K562 (cell line): ENCODE data around the gene RALY. TPM values are rescaled to one million over a fixed set of nuclear protein-coding genes. Genes with fewer than 3 reads are reported as not detected.

Experiments used
- ARID3A ChIP-seq: IDR thresholded peaks from 2 replicates; pipeline ENCODE4 v1.6.1; 2012; ENCODE audit warnings: low read depth, low read length, improper control_type of control experiment, borderline replicate concordance
- CC2D1A ChIP-seq: fragments of 450-650 bp; IDR thresholded peaks from 2 replicates; pipeline ENCODE4 v1.6.1; 2017; ENCODE audit warnings: mild to moderate bottlenecking
- CREM ChIP-seq: IDR thresholded peaks from 2 replicates; pipeline ENCODE4 v1.6.1; 2014; ENCODE audit warnings: antibody characterized with exemption, low read depth
- CXXC5 ChIP-seq: fragments of 250-450 bp; sonication (Bioruptor Pico); IDR thresholded peaks from 2 replicates; pipeline ENCODE4 v1.8.0; 2022; ENCODE audit warnings: inconsistent platforms, mild to moderate bottlenecking, moderate library complexity
- ELK3 ChIP-seq: fragments of 450-650 bp; formaldehyde crosslinking; IDR thresholded peaks from 2 replicates; pipeline ENCODE4 v1.4.0; 2020; ENCODE audit warnings: mild to moderate bottlenecking
- ID3 ChIP-seq, 2 experiments: fragments of 250-450 bp in 1 of 2; fragments of 450-650 bp in 1 of 2; sonication (Bioruptor Pico) in 1 of 2; IDR thresholded peaks; 2 replicates each; pipeline versions ENCODE4 v1.6.1 to v1.8.0; 2016 to 2021; ENCODE audit warnings: mild to moderate bottlenecking in 2 of 2, moderate library complexity in 2 of 2, missing compliant biosample characterization in 1 of 2, missing genetic modification characterization in 1 of 2
- ILK ChIP-seq: fragments of 450-650 bp; IDR thresholded peaks from 2 replicates; pipeline ENCODE4 v1.6.1; 2016; ENCODE audit warnings: missing genetic modification characterization, low read depth, mild to moderate bottlenecking, missing compliant biosample characterization, moderate library complexity, borderline replicate concordance
- JUND ChIP-seq, 2 experiments: IDR thresholded peaks; 2 replicates in 1 of 2; 3 replicates in 1 of 2; pipeline ENCODE4 v1.6.1; 2011; ENCODE audit warnings: borderline replicate concordance in 2 of 2, low read depth in 2 of 2, low read length in 2 of 2, improper control_type of control experiment in 1 of 2, missing biosample characterization in 1 of 2, missing genetic modification characterization in 1 of 2, missing genetic modification reagents in 1 of 2
- MECOM ChIP-seq: fragments of 250-450 bp; sonication (Bioruptor Pico); IDR thresholded peaks from 2 replicates; pipeline ENCODE4 v1.8.0; 2022; ENCODE audit warnings: inconsistent platforms
- NR3C1 ChIP-seq: sonication (generic); formaldehyde crosslinking; IDR thresholded peaks from 2 replicates; pipeline ENCODE4 v1.8.1; 2022; ENCODE audit warnings: missing genetic modification reagents
- POLR3G ChIP-seq: IDR thresholded peaks from 2 replicates; pipeline ENCODE4 v1.6.1; 2011; ENCODE audit not compliant: insufficient read length, insufficient replicate concordance; ENCODE audit errors: extremely low read depth
- PRDM10 ChIP-seq: fragments of 450-650 bp; IDR thresholded peaks from 2 replicates; pipeline ENCODE4 v1.6.1; 2018; ENCODE audit not compliant: partially characterized antibody
- PTTG1 ChIP-seq: fragments of 450-650 bp; IDR thresholded peaks from 2 replicates; pipeline ENCODE4 v1.6.1; 2016; ENCODE audit warnings: low read depth, mild to moderate bottlenecking, missing genetic modification characterization, missing compliant biosample characterization
- RAD21 ChIP-seq, 2 experiments: fragments of 250-450 bp in 1 of 2; fragments of 450-650 bp in 1 of 2; sonication (Bioruptor Pico) in 1 of 2; formaldehyde crosslinking in 1 of 2; IDR thresholded peaks in 1 of 2; conservative IDR thresholded peaks in 1 of 2; 2 replicates each; pipeline versions ENCODE4 v1.4.0 to v1.8.0; 2020 to 2022; ENCODE audit warnings: mild to moderate bottlenecking in 2 of 2, moderate library complexity in 1 of 2
- SRSF3 ChIP-seq: fragments of 200-400 bp; formaldehyde crosslinking; IDR thresholded peaks from 2 replicates; pipeline ENCODE4 v1.6.1; 2016; ENCODE audit warnings: mild to moderate bottlenecking, low read length, moderate library complexity; ENCODE audit not compliant: insufficient read depth
- ZNF197 ChIP-seq: fragments of 200-800 bp; sonication (Bioruptor generic); IDR thresholded peaks from 2 replicates; pipeline ENCODE4 v1.6.1; 2016; ENCODE audit warnings: low read depth, missing genetic modification characterization, missing compliant biosample characterization
- ZNF239 ChIP-seq: fragments of 250-450 bp; sonication (Bioruptor Pico); IDR thresholded peaks from 2 replicates; pipeline ENCODE4 v1.4.0; 2020; ENCODE audit warnings: mild to moderate bottlenecking
- ZNF778 ChIP-seq: fragments of 450-650 bp; formaldehyde crosslinking; IDR thresholded peaks from 2 replicates; pipeline ENCODE4 v1.4.0; 2020; ENCODE audit warnings: mild to moderate bottlenecking, moderate library complexity
- ZSCAN29 ChIP-seq: fragments of 450-650 bp; IDR thresholded peaks from 2 replicates; pipeline ENCODE4 v1.6.1; 2017
- polyA plus RNA-seq, 8 experiments: library from polyadenylated mRNA; depleted of rRNA in 4 of 8; stranded (reverse) in 5 of 8; unstranded in 3 of 8; fragments of >200 nt; fragmentation: Nextera tagmentation in 2 of 8; fragmentation: Illumina TruSeq in 1 of 8; extraction: Ambion mirVana in 2 of 8; extraction: Trizol in 1 of 8; gene quantifications; 2 replicates each; pipeline versions ENCODE4 v1.2.1 to v1.2.3, GENCODE V29; 2011 to 2014; ENCODE audit warnings: inconsistent platforms in 1 of 8, missing spikeins in 1 of 8
- total RNA-seq, 7 experiments: library from RNA; depleted of rRNA in 6 of 7; stranded (reverse); fragments of >200 nt in 6 of 7; fragmentation: Illumina TruSeq in 2 of 7; extraction: Trizol in 2 of 7; gene quantifications; 2 replicates each; pipeline versions ENCODE4 v1.2.1 to v1.2.3, GENCODE V29; 2011 to 2021; ENCODE audit warnings: low replicate concordance in 1 of 7

The RALY gene
- total and polyA plus RNA-seq, 9 of the 15 experiments (the other 6 are each of a cell fraction or from before 2014, with no cell fraction given) = 0.80 to 207 (median 128) TPM

- TF ChIP-seq ZNF197 (CRISPR knock-in tag) (no peak), ID3 (CRISPR knock-in tag; IDR thresholded peaks at IDR 0.05) (no peak), ID3 (tag; IDR thresholded peaks at IDR 0.05) (no peak), ZNF778 (CRISPR knock-in tag) (no peak), JUND (IDR thresholded peaks at IDR 0.05; ENCODE audit: borderline replicate concordance, low read depth, low read length) (0 out of 2 replicates have a peak, but pooled peaks have one; percentile 30), JUND (tag; IDR thresholded peaks at IDR 0.05; ENCODE audit: borderline replicate concordance, low read depth, low read length) (no peak), MECOM (CRISPR knock-in tag) (no peak), POLR3G (no peak), ZSCAN29 (no peak), PTTG1 (tag) (no peak), ARID3A (0 out of 2 replicates have a peak, but pooled peaks have one; percentile 44), CREM (0 out of 2 replicates have a peak, but pooled peaks have one; percentile 18), ILK (no peak), PRDM10 (peak; percentile 28), CXXC5 (CRISPR knock-in tag) (peak; percentile 24; the same call in 1 of the 2 replicates), ELK3 (CRISPR knock-in tag) (no peak), ZNF239 (CRISPR knock-in tag) (no peak), NR3C1 (CRISPR knock-in tag) (no peak), SRSF3 (no peak), RAD21 (CRISPR knock-in tag; conservative IDR thresholded peaks at IDR 0.05 in 1 of 2, IDR thresholded peaks at IDR 0.05 in 1 of 2) (peak; percentile 86 to 93), CC2D1A (peak; percentile 49; the same call in 1 of the 2 replicates)
Measured at GRCh38 chr20:34129518-34130162, 135.9 kb downstream of the RALY start (continued).
